HepG2 (cell line): ENCODE results near the gene TXN2. TPM values are rescaled to one million over a fixed set of nuclear protein-coding genes. Genes with fewer than 3 reads are reported as not detected.

ENCODE experiments used
- ASH2L ChIP-seq: fragments of 300-600, 200-600 bp; sonication (generic); IDR thresholded peaks from 2 replicates; pipeline ENCODE4 v1.7.0; 2017; ENCODE audit warnings: low read depth, mild to moderate bottlenecking, moderate library complexity, mixed read lengths, low read length; ENCODE audit not compliant: insufficient read length
- KLF11 ChIP-seq: IDR thresholded peaks from 2 replicates; pipeline ENCODE4 v1.6.1; 2016; ENCODE audit warnings: missing compliant biosample characterization
- MXD4 ChIP-seq: IDR thresholded peaks from 2 replicates; pipeline ENCODE4 v1.6.1; 2016; ENCODE audit warnings: mild to moderate bottlenecking, missing biosample characterization, missing genetic modification reagents
- PHF20 ChIP-seq: sonication (generic); formaldehyde crosslinking; IDR thresholded peaks from 2 replicates; pipeline ENCODE4 v1.5.0; 2020; ENCODE audit warnings: mild to moderate bottlenecking, missing genetic modification reagents
- SOX5 ChIP-seq: IDR thresholded peaks from 2 replicates; pipeline ENCODE4 v1.6.1; 2016; ENCODE audit warnings: borderline replicate concordance
- TBP ChIP-seq: sonication (generic); formaldehyde crosslinking; IDR thresholded peaks from 2 replicates; pipeline ENCODE4 v1.5.0; 2020; ENCODE audit warnings: missing genetic modification reagents
- XRCC5 ChIP-seq: fragments of 200-400 bp; formaldehyde crosslinking; optimal IDR thresholded peaks from 2 replicates; pipeline ENCODE3; 2017; ENCODE audit warnings: mild to moderate bottlenecking, low read length
- ZFP36L2 ChIP-seq: sonication (generic); formaldehyde crosslinking; IDR thresholded peaks from 2 replicates; pipeline ENCODE4 v1.4.0; 2020; ENCODE audit warnings: missing genetic modification reagents
- ZNF460 ChIP-seq: sonication (generic); formaldehyde crosslinking; IDR thresholded peaks from 2 replicates; pipeline ENCODE4 v1.5.1; 2020; ENCODE audit warnings: missing genetic modification reagents, mild to moderate bottlenecking, borderline replicate concordance
- ZNF709 ChIP-seq: sonication (generic); formaldehyde crosslinking; IDR thresholded peaks from 2 replicates; pipeline ENCODE4 v1.5.0; 2020; ENCODE audit warnings: mild to moderate bottlenecking, missing genetic modification reagents
- ZNF816 ChIP-seq: sonication (generic); formaldehyde crosslinking; IDR thresholded peaks from 2 replicates; pipeline ENCODE4 v1.8.0; 2022; ENCODE audit warnings: missing genetic modification reagents, mild to moderate bottlenecking, borderline replicate concordance
- ZSCAN22 ChIP-seq: sonication (generic); formaldehyde crosslinking; IDR thresholded peaks from 2 replicates; pipeline ENCODE4 v1.4.0; 2020; ENCODE audit warnings: mild to moderate bottlenecking, missing genetic modification reagents
- polyA plus RNA-seq, 8 experiments: library from polyadenylated mRNA; depleted of rRNA in 3 of 8; stranded (reverse) in 7 of 8; unstranded in 1 of 8; fragments of >200 nt; fragmentation: Illumina TruSeq in 4 of 8; extraction: Trizol in 4 of 8; gene quantifications; 2 replicates each; pipeline versions ENCODE4 v1.2.1 to v1.2.3, GENCODE V29; 2011 to 2016; ENCODE audit warnings: low read depth in 4 of 8, missing spikeins in 1 of 8, mixed read lengths in 1 of 8; ENCODE audit not compliant: insufficient read depth in 1 of 8
- total RNA-seq, 5 experiments: library from RNA; depleted of rRNA; stranded (reverse); fragments of >200 nt; fragmentation: Illumina TruSeq; extraction: Trizol; gene quantifications; 2 replicates each; pipeline ENCODE4 v1.2.3, GENCODE V29; 2016; ENCODE audit warnings: low read depth in 1 of 5
- TF ChIP-seq, protein P1 (sequence below): sonication (generic); formaldehyde crosslinking; conservative IDR thresholded peaks from 2 replicates; pipeline ENCODE4 v1.8.0; 2022; ENCODE audit warnings: missing genetic modification reagents
- TF ChIP-seq, protein P2 (sequence below): IDR thresholded peaks from 2 replicates; pipeline ENCODE4 v1.6.1; 2012; ENCODE audit warnings: low read depth, low read length, improper control_type of control experiment
- TF ChIP-seq, protein P3 (sequence below): sonication (generic); formaldehyde crosslinking; IDR thresholded peaks from 2 replicates; pipeline ENCODE4 v1.8.0; 2022; ENCODE audit warnings: mild to moderate bottlenecking, missing genetic modification reagents; ENCODE audit not compliant: insufficient replicate concordance
- TF ChIP-seq, protein P4 (sequence below): sonication (generic); formaldehyde crosslinking; IDR thresholded peaks from 2 replicates; pipeline ENCODE4 v1.5.0; 2020; ENCODE audit warnings: missing genetic modification reagents
- TF ChIP-seq, protein P5 (sequence below): sonication (generic); formaldehyde crosslinking; IDR thresholded peaks from 2 replicates; pipeline ENCODE4 v1.4.0; 2020; ENCODE audit warnings: missing genetic modification reagents

The TXN2 gene
- total and polyA plus RNA-seq, 2 of the 13 experiments (the other 11 are each of a cell fraction or from before 2014, with no cell fraction given) = 41.4 to 109 TPM

DNA sequence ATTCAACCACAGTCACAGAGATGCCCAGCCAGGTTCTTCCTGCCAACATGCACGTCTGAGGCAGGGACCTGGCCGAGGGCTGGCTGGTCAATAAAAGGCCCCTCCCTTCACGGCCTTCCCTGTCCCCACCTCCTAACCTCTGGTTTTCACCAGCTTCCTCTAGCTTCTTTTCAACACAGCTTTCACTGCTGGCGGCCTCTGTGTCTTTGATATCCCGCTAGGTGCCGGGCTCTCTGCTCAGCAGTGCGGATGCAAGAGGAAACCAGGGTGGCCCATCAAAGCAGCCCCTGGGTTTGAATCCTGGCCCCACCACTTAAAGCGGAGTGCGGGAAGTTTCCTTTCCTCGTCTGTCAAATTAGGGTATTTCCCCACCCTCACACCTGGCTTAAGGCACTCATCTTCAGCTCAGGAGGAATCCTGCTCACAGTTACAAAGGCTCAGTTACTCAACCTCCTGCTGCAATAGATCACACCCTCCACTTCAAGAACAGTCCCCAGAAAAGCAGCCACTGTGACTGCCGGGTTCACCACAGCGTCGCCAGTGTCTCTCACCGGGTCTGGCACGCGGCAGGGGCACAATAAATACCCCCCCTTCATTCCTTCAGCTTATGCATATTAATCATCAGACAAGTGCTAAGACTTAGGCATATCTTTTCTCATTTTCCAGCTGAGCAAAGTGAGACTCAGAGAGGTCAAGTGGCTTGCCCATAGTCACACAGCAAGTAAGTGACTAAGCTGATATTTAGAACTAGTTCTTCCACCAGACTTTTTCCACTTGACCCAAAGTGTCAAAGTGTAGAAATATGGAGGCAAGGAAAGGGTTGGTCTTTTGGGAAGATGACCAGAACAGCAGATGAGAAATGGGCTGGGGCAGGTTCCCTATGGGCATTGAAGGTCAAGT, 45.7 kb downstream of the TXN2 start (continued):
- TF ChIP-seq, protein P1, sequence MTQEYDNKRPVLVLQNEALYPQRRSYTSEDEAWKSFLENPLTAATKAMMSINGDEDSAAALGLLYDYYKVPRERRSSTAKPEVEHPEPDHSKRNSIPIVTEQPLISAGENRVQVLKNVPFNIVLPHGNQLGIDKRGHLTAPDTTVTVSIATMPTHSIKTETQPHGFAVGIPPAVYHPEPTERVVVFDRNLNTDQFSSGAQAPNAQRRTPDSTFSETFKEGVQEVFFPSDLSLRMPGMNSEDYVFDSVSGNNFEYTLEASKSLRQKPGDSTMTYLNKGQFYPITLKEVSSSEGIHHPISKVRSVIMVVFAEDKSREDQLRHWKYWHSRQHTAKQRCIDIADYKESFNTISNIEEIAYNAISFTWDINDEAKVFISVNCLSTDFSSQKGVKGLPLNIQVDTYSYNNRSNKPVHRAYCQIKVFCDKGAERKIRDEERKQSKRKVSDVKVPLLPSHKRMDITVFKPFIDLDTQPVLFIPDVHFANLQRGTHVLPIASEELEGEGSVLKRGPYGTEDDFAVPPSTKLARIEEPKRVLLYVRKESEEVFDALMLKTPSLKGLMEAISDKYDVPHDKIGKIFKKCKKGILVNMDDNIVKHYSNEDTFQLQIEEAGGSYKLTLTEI (CRISPR knock-in tag) = no peak
- TF ChIP-seq, protein P2, sequence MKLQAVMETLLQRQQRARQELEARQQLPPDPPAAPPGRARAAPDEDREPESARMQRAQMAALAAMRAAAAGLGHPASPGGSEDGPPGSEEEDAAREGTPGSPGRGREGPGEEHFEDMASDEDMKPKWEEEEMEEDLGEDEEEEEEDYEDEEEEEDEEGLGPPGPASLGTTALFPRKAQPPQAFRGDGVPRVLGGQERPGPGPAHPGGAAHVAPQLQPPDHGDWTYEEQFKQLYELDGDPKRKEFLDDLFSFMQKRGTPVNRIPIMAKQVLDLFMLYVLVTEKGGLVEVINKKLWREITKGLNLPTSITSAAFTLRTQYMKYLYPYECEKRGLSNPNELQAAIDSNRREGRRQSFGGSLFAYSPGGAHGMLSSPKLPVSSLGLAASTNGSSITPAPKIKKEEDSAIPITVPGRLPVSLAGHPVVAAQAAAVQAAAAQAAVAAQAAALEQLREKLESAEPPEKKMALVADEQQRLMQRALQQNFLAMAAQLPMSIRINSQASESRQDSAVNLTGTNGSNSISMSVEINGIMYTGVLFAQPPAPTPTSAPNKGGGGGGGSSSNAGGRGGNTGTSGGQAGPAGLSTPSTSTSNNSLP = no peak
- TF ChIP-seq KLF11 (0 out of 2 replicates have a peak, but pooled peaks have one; percentile 13), ZSCAN22 (CRISPR knock-in tag) (no peak), ZNF460 (CRISPR knock-in tag) (no peak), ZFP36L2 (CRISPR knock-in tag) (no peak), ZNF709 (CRISPR knock-in tag) (no peak; the same call in 1 of the 2 replicates), XRCC5 (peak; percentile 46), TBP (CRISPR knock-in tag) (no peak), ASH2L (no peak), PHF20 (CRISPR knock-in tag) (no peak), SOX5 (CRISPR knock-in tag) (peak; percentile 51; the same call in 1 of the 2 replicates), MXD4 (CRISPR knock-in tag) (no peak), ZNF816 (no peak)
- TF ChIP-seq, protein P3, sequence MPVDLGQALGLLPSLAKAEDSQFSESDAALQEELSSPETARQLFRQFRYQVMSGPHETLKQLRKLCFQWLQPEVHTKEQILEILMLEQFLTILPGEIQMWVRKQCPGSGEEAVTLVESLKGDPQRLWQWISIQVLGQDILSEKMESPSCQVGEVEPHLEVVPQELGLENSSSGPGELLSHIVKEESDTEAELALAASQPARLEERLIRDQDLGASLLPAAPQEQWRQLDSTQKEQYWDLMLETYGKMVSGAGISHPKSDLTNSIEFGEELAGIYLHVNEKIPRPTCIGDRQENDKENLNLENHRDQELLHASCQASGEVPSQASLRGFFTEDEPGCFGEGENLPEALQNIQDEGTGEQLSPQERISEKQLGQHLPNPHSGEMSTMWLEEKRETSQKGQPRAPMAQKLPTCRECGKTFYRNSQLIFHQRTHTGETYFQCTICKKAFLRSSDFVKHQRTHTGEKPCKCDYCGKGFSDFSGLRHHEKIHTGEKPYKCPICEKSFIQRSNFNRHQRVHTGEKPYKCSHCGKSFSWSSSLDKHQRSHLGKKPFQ (CRISPR knock-in tag) = peak; percentile 36
- TF ChIP-seq, protein P4, sequence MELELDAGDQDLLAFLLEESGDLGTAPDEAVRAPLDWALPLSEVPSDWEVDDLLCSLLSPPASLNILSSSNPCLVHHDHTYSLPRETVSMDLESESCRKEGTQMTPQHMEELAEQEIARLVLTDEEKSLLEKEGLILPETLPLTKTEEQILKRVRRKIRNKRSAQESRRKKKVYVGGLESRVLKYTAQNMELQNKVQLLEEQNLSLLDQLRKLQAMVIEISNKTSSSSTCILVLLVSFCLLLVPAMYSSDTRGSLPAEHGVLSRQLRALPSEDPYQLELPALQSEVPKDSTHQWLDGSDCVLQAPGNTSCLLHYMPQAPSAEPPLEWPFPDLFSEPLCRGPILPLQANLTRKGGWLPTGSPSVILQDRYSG = no peak; the same call in 1 of the 2 replicates
- TF ChIP-seq, protein P5, sequence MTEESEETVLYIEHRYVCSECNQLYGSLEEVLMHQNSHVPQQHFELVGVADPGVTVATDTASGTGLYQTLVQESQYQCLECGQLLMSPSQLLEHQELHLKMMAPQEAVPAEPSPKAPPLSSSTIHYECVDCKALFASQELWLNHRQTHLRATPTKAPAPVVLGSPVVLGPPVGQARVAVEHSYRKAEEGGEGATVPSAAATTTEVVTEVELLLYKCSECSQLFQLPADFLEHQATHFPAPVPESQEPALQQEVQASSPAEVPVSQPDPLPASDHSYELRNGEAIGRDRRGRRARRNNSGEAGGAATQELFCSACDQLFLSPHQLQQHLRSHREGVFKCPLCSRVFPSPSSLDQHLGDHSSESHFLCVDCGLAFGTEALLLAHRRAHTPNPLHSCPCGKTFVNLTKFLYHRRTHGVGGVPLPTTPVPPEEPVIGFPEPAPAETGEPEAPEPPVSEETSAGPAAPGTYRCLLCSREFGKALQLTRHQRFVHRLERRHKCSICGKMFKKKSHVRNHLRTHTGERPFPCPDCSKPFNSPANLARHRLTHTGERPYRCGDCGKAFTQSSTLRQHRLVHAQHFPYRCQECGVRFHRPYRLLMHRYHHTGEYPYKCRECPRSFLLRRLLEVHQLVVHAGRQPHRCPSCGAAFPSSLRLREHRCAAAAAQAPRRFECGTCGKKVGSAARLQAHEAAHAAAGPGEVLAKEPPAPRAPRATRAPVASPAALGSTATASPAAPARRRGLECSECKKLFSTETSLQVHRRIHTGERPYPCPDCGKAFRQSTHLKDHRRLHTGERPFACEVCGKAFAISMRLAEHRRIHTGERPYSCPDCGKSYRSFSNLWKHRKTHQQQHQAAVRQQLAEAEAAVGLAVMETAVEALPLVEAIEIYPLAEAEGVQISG (CRISPR knock-in tag) = no peak
